ENCODE measurements around the gene MAFB.

MAFB gene

DNA sequence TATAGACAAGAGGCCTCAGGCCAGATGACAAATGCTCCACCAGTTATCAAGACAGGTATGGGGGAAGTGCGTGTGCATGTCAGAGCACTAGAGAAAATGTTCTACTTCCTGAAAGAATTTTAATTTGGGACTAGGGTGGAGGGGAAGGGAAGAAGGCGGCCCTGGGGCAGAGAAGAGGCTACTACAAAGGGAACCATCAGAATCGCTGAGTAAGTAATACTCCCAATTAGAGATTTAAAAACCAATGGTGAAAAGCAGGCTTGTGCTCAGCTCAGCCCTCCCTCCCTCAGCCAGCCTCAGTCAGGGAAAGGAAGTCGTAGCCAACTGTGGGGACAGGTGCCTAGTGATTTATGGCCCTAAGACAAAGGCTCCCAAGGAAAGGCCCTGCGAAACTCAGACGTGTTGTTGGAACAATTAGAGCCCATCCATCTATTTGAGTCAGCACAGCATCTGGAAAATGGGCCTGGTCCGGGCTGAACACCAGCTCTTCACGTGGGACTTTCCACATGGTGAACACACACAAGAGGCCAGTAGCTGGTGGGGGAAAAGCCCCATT is 15.0 kb upstream of the MAFB start:
- no peak overlapping the region for H3K4me3 ChIP-seq (ENCODE audit: low read depth, low read length)

DNA sequence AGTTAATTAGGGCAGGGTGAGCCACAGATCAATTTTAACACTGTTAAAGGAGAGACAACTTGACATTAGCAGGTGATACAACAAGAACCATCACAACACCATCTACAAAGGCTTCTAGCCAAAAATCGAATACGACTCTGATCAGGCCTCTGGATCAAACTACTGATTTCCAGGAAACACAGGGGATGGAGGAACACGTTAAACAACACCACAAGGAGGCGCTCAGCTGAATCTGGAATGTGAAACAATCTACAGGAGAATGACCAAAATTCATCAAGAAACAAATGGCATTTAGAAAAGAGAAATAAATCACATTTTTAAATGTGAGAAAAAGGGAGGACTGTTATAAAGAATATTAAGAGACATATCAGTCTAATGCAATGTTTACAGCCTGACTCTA is 13.5 kb upstream of the MAFB start:
- no peak overlapping the region for H3K4me3 ChIP-seq (ENCODE audit: low read depth, low read length)

DNA sequence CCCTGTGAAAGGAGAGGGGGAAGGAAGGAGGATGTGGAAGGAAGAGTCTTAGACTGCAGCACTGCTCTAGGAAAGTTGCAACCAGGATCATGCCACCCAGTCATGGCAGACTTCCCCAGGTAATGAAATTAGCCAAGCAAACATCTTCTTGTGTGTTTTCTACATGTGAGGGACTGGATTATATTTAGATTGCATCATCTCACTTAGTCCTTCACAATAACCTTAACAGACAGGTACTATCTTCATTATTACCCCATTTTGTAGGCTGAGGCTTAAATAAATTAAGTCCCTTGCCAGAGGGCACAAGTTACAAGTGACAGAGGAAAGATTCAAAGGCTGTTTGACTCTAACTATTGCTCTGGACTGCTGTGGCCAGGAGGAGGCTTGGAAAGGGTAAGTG is 9.7 kb upstream of the MAFB start:
- H3K4me3 ChIP-seq (ENCODE audit: low read depth, low read length): no peak overlapping the region

DNA sequence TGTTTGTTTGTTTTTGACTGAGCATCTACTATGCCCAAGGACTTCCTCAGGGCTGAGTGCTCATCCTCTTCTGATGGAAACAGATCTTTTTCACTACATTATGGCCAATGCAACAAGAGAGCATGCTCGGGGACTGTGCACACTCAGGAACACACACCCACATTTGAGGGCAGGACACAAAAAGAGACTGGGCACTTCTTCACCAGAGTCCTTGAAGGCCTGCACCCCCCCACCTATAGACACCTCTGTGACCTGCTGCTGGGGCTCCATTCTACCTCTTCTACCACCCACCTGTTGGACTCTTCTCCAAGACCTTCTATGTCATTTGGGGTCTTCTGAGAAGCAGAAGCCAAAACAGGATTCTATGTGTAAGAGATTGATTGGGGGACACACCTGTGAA is 9.2 kb upstream of the MAFB start:
- no peak overlapping the region for H3K4me3 ChIP-seq (ENCODE audit: low read depth, low read length)

DNA sequence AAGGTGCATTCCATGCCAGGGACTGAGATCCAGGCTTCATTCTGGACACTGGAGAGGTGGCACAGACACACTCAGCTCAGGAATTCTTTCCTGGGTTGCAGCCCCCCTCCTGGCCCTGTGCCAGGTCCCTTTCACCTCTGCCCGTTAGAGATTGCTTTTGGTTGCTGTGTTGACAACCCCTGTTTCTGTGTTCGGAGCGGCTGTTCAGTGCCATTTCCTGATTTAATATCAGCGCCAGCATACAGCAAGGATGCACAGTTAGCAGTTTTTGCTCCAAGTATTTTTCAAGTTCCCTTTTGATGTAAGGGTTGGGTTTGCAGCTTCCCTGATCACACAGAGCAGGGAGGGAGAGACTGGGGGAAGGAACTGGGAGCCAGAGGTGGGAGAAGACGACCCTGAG is 8.5 kb upstream of the MAFB start:
- no peak overlapping the region for H3K4me3 ChIP-seq (ENCODE audit: low read depth, low read length)

DNA sequence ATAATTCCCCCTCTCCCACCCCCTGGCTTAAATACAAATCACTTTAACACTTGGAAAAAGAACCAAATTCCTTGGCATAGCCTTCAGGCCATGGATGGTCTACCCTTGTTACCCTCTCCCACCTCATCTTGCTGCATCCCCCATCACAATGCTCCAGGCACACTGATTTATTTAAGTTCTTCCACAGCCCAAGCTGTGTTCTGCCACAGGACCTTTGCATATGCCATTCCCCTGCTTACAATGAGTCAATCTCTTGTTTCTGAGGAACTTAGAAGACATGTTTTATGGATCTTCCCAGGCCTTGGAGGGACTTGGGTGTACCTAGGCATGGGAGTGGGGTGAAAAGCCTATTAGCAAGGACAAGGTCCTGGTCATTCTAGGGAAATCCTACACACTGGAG is 6.2 kb upstream of the MAFB start:
- H3K4me3 ChIP-seq (ENCODE audit: low read depth, low read length): no peak overlapping the region

DNA sequence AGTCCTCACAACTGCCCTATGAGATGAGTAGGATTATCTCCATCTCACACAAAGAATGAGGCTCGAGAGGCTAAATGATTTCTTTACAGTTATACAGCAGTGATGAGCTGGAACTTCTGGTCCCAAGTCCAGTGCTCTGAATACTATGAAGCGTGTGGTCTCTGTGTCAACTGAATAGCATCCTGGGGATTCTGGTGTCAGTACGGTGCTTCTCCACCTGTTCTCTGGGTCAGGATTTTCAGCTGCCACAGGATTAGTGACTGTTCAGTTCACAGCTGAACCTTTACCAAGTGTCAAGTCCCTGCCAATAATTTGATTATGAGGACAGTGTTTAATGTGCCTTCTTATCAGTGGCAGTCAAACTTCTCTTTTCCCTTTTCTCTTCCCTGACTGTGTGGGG is 5.2 kb upstream of the MAFB start:
- H3K4me3 ChIP-seq (ENCODE audit: low read depth, low read length): no peak overlapping the region

DNA sequence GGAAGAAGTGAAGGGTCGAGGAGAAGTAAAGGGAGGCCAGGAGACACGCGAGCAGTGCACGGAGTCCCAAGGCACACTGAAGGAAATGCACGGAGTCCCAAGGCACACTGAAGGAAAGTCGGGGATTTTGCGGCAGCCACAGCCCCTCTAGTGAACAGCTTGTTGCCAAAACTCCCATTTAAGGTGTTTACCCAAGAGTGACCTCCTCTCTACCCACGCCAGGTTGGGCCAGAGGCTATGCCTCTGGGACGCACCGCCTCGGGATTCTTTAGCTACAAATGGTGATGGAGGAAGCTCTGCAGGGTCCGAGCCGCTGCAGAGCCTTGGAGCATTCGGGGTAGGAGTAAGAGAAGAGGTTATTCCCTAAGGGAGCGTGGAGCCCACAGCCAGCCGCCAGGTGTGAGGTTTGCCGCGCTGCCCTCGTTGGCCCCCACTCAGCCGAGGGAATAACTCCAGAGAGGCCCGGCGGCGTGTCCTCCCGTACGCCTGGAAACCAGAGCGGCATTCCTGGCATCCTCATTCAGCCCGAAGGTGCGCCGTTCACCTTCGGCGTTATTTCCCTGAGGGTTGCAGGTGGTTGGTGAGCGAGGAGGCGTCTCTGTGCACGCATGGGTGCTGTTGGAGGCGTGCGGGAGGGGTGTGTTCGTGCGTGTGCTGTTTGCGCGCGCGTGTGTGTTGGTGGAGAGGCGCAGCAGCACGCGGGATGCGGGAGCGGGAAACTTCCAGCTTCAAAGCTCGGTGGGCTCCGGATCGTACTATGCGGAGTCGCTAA is 3.4 kb upstream of the MAFB start:
- H3K4me3 ChIP-seq (ENCODE audit: low read depth, low read length): no peak overlapping the region

DNA sequence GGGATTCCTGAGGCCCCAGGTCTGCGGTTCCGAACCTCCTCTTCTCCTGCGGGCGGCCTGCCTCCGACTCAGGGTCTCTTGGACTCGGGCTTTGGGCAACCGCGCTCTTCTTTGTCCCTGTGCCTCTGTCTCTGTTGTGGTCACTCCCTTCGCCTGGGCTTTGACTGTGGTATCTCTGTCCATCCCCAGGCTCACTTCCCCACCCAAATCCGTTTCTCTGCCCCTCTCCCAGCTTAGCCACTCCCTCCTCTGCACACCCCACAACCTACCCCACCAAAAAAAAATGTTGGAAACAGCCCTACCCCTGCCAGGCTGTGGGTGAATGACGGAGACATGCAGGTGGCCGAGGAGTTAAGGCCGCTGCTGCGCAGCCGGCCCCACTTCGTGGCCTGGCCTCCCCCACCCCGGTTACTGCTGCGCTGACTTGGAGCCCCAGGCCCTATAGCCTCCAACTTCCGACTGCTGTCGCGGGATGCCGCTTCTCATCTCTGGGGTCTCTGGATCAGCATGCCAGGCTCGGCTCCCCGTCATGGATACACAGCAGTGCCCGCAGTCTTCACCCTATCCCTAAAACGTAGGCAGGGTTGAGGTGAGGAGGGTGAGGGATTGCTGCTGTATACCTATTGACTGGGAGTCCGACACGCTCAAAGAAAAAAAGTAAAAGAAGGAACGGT is 2.7 kb upstream of the MAFB start:
- no peak overlapping the region for H3K4me3 ChIP-seq (ENCODE audit: low read depth, low read length)

DNA sequence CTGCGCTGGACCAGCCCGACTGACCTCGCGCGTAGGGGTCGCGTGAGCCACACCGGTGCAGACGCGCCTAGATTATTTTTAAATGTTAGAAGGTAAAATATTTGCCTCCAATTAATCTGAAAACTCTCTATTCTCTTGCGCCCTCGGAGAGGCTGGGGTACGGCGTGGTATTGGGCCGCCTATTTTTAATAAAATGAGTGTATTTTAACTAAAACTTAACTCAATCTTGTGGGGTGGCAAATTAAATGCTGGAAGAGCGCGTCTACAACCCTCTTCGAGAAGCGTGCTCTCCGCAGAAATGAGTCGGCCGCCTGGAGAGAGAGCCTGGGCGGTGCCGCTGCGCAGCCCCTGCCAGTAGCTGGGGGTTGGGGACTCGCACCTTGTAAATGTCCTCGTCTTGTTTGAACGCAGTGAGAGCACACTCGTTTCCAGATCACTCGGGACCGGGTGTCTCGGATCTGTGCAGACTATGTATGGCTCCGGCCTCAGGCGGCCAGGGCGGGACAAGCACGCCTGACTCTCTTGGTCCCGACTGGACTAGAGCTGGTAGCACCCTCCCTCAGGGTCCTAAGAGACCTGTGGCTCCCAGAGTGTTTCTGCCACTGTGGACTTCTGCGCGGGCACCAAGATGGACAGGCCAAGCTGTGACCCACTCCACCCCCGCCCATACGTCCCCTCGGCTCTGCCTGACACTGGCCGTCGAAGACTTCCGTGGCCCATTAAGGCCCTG is 2.0 kb upstream of the MAFB start:
- H3K4me3 ChIP-seq (ENCODE audit: low read depth, low read length): no peak overlapping the region

DNA sequence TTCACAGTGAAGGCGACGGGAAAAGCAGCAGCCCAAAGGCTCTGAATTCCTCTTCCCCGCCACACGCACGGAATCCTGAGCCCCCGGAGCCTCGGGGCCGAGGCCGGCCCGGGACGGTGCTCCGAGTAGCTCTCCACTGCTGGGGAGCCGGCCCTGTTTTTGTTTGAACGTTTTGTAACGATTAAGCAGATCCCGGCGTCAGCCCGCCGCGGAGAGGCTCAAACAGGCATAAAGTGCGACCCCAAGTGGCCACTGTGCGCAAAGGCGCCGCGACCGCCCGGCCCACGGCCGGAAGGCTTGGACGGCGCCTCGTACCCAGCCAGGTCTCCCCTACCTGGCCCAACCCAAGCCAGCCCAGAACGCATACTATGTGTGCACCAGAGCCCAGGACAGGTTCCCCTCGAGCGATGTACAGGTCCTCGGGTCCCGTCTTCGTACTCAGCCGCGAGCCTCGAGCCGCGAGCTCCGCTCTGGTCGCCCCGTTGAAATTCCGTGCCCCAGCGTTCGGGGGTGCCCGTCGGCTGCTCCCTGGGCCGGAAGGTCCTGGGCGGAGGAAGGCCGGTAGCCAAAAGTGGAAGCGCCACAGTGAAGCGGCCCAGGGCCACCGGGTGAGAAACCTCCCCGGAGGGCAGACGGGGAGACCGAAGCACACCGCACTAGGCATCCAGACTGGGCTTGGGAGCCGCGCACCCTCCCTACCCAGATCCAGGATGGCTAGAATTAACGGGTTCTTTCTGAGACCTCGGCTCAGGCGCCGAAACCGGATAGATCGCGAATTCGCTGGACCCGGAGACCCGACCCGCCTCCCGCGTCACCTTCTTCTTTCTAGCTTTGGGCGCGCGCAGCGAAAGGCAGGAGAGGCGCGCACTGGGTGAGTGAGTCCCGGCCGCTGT is 1.2 kb upstream of the MAFB start:
- peak overlapping the region; percentile 56 for H3K4me3 ChIP-seq (ENCODE audit: low read depth, low read length)

DNA sequence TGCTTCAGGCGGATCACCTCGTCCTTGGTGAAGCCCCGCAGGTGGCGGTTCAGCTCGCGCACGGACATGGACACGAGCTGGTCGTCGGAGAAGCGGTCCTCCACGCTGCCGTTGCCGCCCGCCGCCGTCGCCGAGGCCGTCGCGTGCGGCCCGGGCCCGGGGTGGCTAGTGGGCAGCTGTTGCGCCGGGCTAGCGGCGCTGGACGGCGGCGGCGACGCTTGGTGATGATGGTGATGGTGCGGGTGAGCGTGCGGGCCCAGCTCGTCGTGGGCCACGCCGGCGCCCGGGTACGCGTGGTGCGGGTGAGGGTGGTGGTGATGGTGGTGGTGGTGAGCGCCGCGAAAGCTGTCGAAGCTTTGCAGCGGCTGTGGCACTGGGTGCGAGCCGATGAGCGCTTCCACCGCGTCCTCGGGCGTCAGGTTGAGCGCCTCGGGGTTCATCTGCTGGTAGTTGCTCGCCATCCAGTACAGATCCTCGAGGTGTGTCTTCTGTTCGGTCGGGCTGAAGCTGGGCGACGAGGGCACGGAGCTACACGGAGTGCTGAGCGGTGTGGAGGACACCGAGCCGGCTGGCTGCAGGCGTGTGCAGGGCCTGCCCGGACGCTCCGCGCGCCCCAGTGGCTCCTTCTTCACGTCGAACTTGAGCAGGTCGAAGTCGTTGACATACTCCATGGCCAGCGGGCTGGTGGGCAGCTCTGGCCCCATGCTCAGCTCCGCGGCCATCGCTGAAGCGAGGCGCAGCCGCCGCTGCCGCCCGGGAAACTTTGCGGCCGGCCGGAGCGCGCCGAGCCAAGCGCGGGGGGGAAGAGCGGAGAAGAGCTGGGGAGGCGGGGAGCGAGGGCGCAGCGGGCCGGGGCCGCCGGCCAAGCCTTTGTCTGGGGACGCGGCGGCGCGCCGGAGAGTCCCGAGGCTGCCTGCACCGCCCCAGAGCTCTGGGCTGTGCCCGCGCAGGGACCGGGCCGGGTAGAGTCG is 622 bp downstream of the MAFB start:
- peak overlapping the region; percentile 39 for H3K4me3 ChIP-seq (ENCODE audit: low read depth, low read length)

DNA sequence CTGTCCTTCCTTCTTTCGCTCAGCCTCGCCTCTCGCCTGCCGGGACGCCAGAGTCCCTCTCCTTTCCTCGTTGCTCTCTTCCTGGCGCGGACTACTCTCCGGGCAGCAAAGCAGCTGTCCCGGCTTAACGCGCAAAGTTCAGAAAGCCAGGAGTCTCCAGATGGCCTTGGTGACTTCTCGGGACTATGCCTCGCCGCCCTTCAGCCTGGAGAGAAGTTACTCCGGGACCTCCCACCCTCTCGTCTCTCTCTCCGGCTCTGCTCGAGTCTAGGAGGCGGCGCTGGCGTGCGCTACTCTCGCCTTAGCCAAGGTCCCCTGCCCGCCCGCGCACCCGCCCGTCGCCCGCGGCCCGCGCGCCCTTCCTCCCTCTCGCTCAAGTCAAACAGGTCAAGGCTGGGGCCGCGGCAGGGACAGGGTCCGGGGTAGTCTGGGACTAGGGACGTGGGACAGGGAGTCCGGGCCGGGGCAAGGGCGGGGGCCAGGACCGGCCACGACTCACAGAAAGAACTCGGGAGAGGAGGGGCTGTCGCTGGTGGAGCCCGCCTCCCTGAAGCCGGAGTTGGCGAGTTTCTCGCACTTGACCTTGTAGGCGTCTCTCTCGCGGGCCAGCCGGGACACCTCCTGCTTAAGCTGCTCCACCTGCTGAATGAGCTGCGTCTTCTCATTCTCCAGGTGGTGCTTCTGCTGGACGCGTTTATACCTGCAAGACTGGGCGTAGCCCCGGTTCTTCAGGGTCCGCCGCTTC is 1.5 kb downstream of the MAFB start:
- peak overlapping the region; percentile 39 for H3K4me3 ChIP-seq (ENCODE audit: low read depth, low read length)

DNA sequence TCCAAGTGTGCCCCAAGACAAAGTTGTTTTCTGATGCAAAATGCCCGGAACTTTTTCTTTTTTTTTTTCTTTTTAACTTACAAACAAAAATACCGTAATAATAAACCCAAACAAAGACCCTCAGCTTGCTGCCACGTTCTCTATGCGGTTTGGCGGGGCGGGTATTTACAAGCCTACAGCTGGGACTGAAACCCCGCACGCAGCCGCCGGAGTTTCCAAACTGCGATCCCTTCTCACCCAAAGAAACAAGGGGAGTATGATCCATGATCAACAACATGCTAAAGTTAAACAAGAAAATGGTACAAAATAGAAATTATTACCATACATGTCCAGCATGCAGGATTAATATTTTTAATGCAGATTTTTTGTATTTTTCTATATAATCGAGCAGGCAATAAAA is 2.1 kb downstream of the MAFB start:
- H3K4me3 ChIP-seq (ENCODE audit: low read depth, low read length): peak overlapping the region; percentile 39

DNA sequence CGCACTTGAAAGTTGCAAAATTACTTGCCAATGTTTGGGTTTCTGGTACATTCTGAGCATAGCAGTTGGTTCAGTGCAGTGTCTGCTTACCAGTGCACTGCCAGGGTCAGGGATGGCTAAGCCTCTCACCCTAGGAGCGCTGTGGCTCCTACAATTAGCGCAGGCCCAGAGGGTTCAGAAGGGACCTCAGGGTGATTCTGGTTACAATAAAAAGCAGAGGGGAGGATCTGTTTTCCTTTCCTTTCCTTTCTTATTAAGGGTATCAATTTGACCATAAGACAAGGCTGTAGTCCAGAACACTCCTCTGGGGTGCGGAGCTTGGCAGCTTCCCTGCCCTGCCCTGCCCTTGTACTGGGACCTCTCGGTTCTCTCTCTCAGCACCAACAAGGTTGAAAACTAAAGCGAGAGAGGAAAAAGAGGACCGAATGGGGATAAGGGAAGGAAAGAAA is 2.6 kb downstream of the MAFB start:
- no peak overlapping the region for H3K4me3 ChIP-seq (ENCODE audit: low read depth, low read length)

DNA sequence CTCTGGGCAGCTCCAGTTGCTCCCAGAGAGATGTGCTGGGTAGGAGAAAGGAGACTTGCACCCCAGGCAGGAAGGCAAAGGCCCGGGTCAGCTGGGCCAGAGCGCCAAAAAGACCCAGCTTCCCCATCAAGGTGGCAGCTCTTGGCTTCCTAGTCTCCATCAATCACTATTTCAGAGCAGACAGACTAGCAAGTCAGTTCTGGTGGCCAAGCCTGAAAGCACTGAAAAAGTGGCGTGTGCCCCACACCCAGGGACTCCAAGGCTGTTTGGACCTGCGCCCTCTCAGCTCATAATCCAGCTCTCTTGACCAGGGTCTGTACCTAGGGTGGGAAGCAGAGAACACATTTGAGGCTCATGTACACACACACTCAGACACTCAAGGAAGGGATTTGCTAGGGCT is 3.7 kb downstream of the MAFB start:
- no peak overlapping the region for H3K4me3 ChIP-seq (ENCODE audit: low read depth, low read length)

DNA sequence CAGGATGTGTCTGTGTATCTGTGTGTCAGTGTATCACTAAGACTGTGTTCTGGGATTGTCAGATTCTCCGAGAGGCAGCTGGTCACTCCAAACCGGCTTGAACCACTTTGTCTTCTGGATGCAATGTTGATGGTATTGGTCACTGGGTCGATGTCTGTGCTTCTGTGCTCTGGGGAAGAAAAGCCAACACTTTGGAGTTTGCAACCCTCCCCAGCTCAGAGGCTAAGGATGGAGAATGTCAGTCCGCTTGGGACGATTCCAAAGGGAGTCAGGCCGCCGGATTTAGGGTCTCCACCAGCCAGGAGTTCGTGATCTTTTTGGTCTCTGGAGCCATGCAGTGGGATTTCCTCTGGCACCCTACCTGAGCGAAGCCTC is 5.2 kb downstream of the MAFB start:
- no peak overlapping the region for H3K4me3 ChIP-seq (ENCODE audit: low read depth, low read length)

DNA sequence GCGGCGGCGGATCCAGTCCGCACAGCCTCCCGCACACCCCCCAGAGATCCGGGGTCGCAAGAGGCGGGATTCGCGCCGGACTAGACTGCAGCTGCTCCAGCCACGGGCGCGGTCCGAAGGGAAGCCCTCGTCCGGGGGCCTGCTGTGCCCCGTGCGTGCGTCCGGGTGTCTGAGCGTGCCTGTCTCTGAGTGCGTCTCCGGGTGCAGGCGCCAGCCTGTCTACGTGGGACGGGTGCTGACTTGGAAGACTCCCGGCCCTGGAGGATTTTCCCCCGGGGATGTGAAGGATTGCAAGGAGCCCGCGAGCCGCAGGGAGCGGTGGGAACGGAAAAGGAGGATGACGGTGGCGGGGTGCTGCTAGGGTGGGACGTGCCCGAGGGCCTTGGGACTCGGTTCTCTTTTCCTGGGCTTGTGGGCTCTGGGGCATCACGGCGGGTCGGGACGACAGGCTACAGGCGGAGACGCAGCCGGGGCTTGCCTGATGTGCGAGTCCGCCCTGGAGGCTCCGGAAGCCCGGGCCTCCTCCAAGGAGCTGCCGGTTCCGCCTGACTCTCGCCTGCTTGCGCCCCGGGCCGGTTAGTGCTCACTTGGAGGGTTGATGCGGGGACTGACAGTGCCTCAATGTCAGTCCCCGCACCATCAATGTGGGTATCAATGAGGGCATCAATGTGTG is 5.7 kb downstream of the MAFB start:
- H3K4me3 ChIP-seq (ENCODE audit: low read depth, low read length): peak overlapping the region; percentile 28
